Trophoblast cell (in vitro differentiated cells and primary cell): ENCODE results near the gene CBFA2T3.

Experiments used
- DNase-seq, 2 donors: peaks; one replicate each; pipeline ENCODE4 v3.0.0-alpha.2; 2016
- H2AFZ ChIP-seq: 2 replicates; pipeline ENCODE4 v1.6.1; 2013; ENCODE audit warnings: low read length, moderate library complexity, mild to moderate bottlenecking; ENCODE audit not compliant: insufficient read depth, poor library complexity
- H2AK5ac ChIP-seq: 2 replicates; pipeline ENCODE4 v1.6.1; 2013; ENCODE audit warnings: mild to moderate bottlenecking, low read length
- H2BK120ac ChIP-seq: 2 replicates; pipeline ENCODE4 v1.6.1; 2013; ENCODE audit warnings: low read length, mild to moderate bottlenecking, moderate library complexity; ENCODE audit not compliant: insufficient read depth, poor library complexity
- H2BK12ac ChIP-seq: 2 replicates; pipeline ENCODE4 v1.6.1; 2013; ENCODE audit warnings: mild to moderate bottlenecking, low read length, moderate library complexity
- H2BK5ac ChIP-seq: 2 replicates; pipeline ENCODE4 v1.6.1; 2013; ENCODE audit warnings: low read length, low read depth, moderate library complexity, mild to moderate bottlenecking; ENCODE audit not compliant: poor library complexity
- H3K14ac ChIP-seq: 2 replicates; pipeline ENCODE4 v1.6.1; 2013; ENCODE audit warnings: mild to moderate bottlenecking, low read length
- H3K18ac ChIP-seq: 2 replicates; pipeline ENCODE4 v1.6.1; 2013; ENCODE audit warnings: mild to moderate bottlenecking, low read length
- H3K23ac ChIP-seq: 2 replicates; pipeline ENCODE4 v1.6.1; 2013; ENCODE audit warnings: low read length
- H3K27ac ChIP-seq: 2 replicates; pipeline ENCODE4 v1.5.1; 2013; ENCODE audit warnings: low read depth, mild to moderate bottlenecking, inconsistent platforms, low read length, moderate library complexity
- H3K27me3 ChIP-seq: 2 replicates; pipeline ENCODE4 v1.6.1; 2013; ENCODE audit warnings: inconsistent platforms, mild to moderate bottlenecking, low read length, moderate library complexity; ENCODE audit not compliant: insufficient read depth
- H3K36me3 ChIP-seq, 2 experiments: 1 replicate in 1 of 2; 2 replicates in 1 of 2; pipeline ENCODE4 v1.6.1; 2013; ENCODE audit warnings: low read length in 2 of 2, mild to moderate bottlenecking in 2 of 2, moderate library complexity in 1 of 2; ENCODE audit not compliant: insufficient read depth in 2 of 2, control insufficient read depth in 1 of 2
- H3K4ac ChIP-seq: 2 replicates; pipeline ENCODE4 v1.6.1; 2013; ENCODE audit warnings: low read depth, mild to moderate bottlenecking, low read length, moderate library complexity
- H3K4me1 ChIP-seq, 2 experiments: 1 replicate in 1 of 2; 2 replicates in 1 of 2; pipeline ENCODE4 v1.6.1; 2013; ENCODE audit warnings: low read length in 2 of 2, mild to moderate bottlenecking in 2 of 2, moderate library complexity in 1 of 2; ENCODE audit not compliant: insufficient read depth in 2 of 2, control insufficient read depth in 1 of 2
- H3K4me2 ChIP-seq: 2 replicates; pipeline ENCODE4 v1.6.1; 2013; ENCODE audit warnings: inconsistent platforms, mild to moderate bottlenecking, low read length, moderate library complexity
- H3K4me3 ChIP-seq: 2 replicates; pipeline ENCODE4 v1.5.1; 2013; ENCODE audit warnings: mild to moderate bottlenecking, low read depth, low read length, inconsistent platforms
- H3K79me1 ChIP-seq: one replicate; pipeline ENCODE4 v1.6.1; 2013; ENCODE audit warnings: low read length
- H3K79me2 ChIP-seq: 2 replicates; pipeline ENCODE4 v1.6.1; 2013; ENCODE audit warnings: low read length, mild to moderate bottlenecking; ENCODE audit not compliant: control insufficient read depth, insufficient read depth, poor library complexity
- H3K9ac ChIP-seq: 2 replicates; pipeline ENCODE4 v1.6.1; 2013; ENCODE audit warnings: mild to moderate bottlenecking, low read length
- H3K9me3 ChIP-seq: 2 replicates; pipeline ENCODE4 v1.6.1; 2013; ENCODE audit warnings: low read depth, mild to moderate bottlenecking, control low read depth, inconsistent platforms, low read length; ENCODE audit not compliant: insufficient read depth
- H4K12ac ChIP-seq: 2 replicates; pipeline ENCODE4 v1.6.1; 2013; ENCODE audit warnings: low read depth, mild to moderate bottlenecking, low read length, moderate library complexity
- H4K8ac ChIP-seq: 2 replicates; pipeline ENCODE4 v1.6.1; 2013; ENCODE audit warnings: low read depth, mild to moderate bottlenecking, low read length, moderate library complexity
- H4K91ac ChIP-seq: one replicate; pipeline ENCODE4 v1.6.1; 2013; ENCODE audit warnings: low read depth, mild to moderate bottlenecking, low read length, moderate library complexity
- WGBS: extraction: QIAGEN DNeasy Blood & Tissue Kit; methylation state at CpG from one replicate; pipeline ENCODE4 v1.1.7; 2013; ENCODE audit warnings: missing lambda C conversion rate; ENCODE audit not compliant: insufficient read length, insufficient coverage; ENCODE audit errors: extremely low coverage; 5-methylcytosine and 5-hydroxymethylcytosine counted together

The CBFA2T3 gene

DNA sequence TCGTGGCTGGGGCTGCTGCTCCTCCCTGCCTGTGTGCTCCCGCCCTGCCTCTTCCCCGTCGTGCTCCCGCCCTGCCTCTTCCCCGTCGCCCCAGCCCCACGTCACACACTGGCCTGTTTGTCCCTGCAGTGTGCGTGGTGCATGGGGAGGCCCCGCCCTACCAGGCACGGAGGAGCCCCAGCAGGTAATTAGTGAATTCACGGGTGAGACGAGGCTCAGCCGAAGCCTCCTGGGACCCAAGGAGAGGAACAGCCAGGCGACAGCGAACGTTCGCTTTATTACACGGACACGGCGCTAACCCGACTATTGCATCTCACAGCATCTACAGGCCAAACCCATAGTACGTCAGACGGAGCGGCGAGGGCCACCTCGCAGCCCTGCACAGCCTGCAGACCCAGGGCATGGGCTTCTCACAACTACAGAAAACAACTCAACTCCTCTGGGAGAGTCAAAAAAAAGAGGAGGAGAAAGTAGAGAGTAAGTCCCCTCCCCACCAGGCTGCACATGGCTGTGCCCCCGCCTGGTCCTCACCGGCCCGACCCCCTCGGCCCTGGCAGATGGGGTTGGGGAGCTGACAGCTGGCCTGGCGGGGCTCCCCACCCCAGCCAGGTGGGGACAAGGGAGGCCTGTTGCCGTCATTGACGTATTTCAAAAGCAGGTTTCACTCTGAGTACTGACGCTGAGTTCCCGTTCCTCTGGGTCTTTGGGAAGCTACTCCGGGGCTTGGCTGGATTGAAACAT lies 106.2 kb downstream of the CBFA2T3 start:
- no CpG with 5 or more reads among the region's 37 CpGs for WGBS
- Histone ChIP-seq H3K4me1 (no peaks in the 10 kb centered on the region), H2AFZ (no peak overlapping the region), H2BK120ac (no peak overlapping the region), H3K9ac (no peak overlapping the region), H2BK5ac (no peak overlapping the region), H4K91ac (no peak overlapping the region), H3K9me3 (no peaks in the 10 kb centered on the region), H3K4me3 (no peak overlapping the region), H3K36me3 (no peaks in the 10 kb centered on the region), H4K12ac (no peak overlapping the region), H3K14ac (no peak overlapping the region), H3K27me3 (no peaks in the 10 kb centered on the region), H3K4me2 (no peak overlapping the region), H3K4ac (no peak overlapping the region), H3K79me2 (no peaks in the 10 kb centered on the region), H3K18ac (no peak overlapping the region), H2AK5ac (no peak overlapping the region), H3K79me1 (no peaks in the 10 kb centered on the region), H2BK12ac (no peak overlapping the region), H4K8ac (no peak overlapping the region), H3K27ac (no peak overlapping the region), H3K23ac (no peak overlapping the region)
- DNase-seq, result no peak

DNA sequence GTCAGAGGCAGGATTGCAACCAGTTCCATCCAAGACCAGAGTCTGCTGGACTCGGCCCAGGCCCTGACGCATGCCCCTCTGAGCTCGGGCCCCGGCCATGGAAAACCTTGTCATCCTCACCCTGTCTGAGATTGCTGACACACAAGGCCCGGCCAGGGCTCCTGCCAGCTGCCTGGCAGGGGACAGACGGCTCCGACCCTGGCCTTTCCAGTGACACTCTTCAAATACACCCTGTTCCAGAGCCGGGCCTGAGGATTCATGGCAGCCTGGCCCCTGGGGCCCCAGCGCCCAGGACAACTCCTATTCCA lies 107.4 kb downstream of the CBFA2T3 start:
- Histone ChIP-seq H4K8ac (no peak overlapping the region), H3K4me1 (no peaks in the 10 kb centered on the region), H3K4ac (no peak overlapping the region), H3K14ac (no peak overlapping the region), H2BK12ac (no peak overlapping the region), H3K4me3 (no peak overlapping the region), H3K36me3 (no peaks in the 10 kb centered on the region), H3K23ac (no peak overlapping the region), H3K79me1 (no peaks in the 10 kb centered on the region), H3K18ac (no peak overlapping the region), H3K9me3 (no peaks in the 10 kb centered on the region), H2AFZ (no peak overlapping the region), H2BK120ac (no peak overlapping the region), H3K27ac (no peak overlapping the region), H3K9ac (no peak overlapping the region), H3K4me2 (no peak overlapping the region), H3K27me3 (no peaks in the 10 kb centered on the region), H4K91ac (no peak overlapping the region), H4K12ac (no peak overlapping the region), H2AK5ac (no peak overlapping the region), H3K79me2 (no peaks in the 10 kb centered on the region), H2BK5ac (no peak overlapping the region)
- DNase-seq, result no peak
- WGBS, result no CpG with 5 or more reads among the region's 9 CpGs

DNA sequence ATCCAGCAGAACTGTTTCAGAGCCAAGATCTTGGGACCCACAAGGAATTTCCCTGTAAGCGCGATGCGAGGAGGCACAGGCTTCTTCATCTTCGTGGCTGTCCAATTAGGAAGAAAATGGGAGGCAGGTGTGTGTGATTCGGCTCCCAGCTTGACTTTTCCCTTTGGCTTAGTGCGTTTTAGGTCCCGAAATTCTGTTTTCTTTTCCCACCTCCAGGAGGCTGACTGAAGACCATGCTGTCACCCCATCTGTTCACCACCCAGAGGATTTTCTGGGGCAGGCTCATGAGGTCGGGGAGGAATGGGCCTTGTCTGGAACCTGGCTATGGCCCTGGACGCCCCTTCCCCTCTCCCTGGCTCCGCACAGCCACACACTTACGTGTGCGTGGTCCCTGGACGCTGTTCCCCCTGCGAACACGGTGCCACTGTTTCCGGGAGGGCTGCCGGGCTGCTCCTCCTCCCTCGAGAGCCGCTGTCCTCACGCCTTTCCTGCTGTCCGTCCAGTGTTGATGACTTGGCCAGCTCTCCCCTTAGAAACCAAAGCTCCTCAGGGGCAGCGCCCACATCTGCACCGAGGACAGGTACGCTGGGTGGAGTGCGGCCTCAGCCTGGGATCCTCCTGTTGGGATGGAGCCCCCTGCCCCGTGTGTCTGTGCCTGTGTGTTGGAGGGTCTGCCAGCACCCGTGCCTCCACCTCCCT lies 107.9 kb downstream of the CBFA2T3 start:
- no CpG with 5 or more reads among the region's 27 CpGs for WGBS

DNA sequence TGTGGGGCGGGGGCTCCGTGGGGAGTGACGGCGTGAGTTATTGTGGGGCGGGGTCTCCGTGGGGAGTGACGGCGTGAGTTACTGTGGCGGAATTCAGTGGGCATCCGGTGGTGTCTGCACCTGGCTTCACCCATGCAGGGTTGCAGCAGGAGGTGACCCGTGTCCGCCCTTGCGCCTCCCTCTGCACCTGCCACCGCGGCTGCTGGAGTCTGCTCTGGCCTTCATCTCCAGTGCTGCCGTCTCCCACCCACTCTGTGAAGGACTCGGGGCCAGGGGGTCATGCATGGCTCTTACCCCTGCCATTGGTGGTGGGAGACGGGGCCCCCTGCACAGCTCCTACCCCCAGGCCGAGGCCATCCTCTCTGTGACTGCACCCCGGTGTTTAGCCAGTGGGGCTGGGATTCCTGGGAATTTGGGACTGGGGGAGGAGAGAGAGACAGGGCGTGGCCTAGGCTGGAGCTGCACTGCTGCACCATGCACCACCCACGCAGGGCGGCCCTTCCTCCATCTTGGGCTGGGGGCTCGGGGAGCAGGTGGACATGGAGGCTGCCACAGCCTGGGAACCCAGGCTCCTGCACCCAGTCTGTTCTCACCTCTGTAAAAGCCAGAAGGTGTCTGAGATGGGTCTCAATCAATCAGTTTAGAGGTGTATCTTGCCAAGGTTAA lies 109.3 kb downstream of the CBFA2T3 start:
- Histone ChIP-seq H4K12ac (no peak overlapping the region), H3K4me1 (no peaks in the 10 kb centered on the region), H3K18ac (no peak overlapping the region), H3K36me3 (peaks cover 0 to 4% of the 10 kb centered on the region in 2 experiments), H2AFZ (no peak overlapping the region), H3K9me3 (peaks cover 2% of the 10 kb centered on the region), H2BK12ac (no peak overlapping the region), H3K79me2 (no peaks in the 10 kb centered on the region), H3K4me3 (no peak overlapping the region), H2AK5ac (no peak overlapping the region), H3K79me1 (no peaks in the 10 kb centered on the region), H3K23ac (no peak overlapping the region), H3K9ac (no peak overlapping the region), H3K4me2 (no peak overlapping the region), H3K4ac (no peak overlapping the region), H2BK5ac (no peak overlapping the region), H2BK120ac (no peak overlapping the region), H3K27me3 (no peaks in the 10 kb centered on the region), H3K27ac (no peak overlapping the region), H4K91ac (no peak overlapping the region), H3K14ac (no peak overlapping the region), H4K8ac (no peak overlapping the region)
- WGBS, result no CpG with 5 or more reads among the region's 24 CpGs
- no peak for DNase-seq

More for the DNA sequence above, 107.9 kb downstream of the CBFA2T3 start:
- Histone ChIP-seq H3K9me3 (no peaks in the 10 kb centered on the region), H4K8ac (no peak overlapping the region), H4K91ac (no peak overlapping the region), H3K79me2 (no peaks in the 10 kb centered on the region), H3K4ac (no peak overlapping the region), H3K79me1 (no peaks in the 10 kb centered on the region), H2AK5ac (no peak overlapping the region), H2BK5ac (no peak overlapping the region), H4K12ac (no peak overlapping the region), H2AFZ (no peak overlapping the region), H3K9ac (no peak overlapping the region), H3K4me2 (no peak overlapping the region), H2BK12ac (no peak overlapping the region), H3K4me3 (no peak overlapping the region), H3K14ac (no peak overlapping the region), H3K23ac (no peak overlapping the region), H3K18ac (no peak overlapping the region), H3K27ac (no peak overlapping the region), H3K36me3 (no peaks in the 10 kb centered on the region), H2BK120ac (no peak overlapping the region), H3K4me1 (no peaks in the 10 kb centered on the region), H3K27me3 (no peaks in the 10 kb centered on the region)
- DNase-seq, result no peak
